WERI-Rb-1 (cell line): Measurements from ENCODE around the gene CNOT8.

Experiments
- DNase-seq: peaks from one replicate; pipeline ENCODE4 v3.0.0-alpha.2; 2020
- H3K27ac ChIP-seq: fragments of 250-450 bp; sonication (Bioruptor Pico); 2 replicates; pipeline ENCODE4 v1.5.1; 2020; ENCODE audit warnings: mild to moderate bottlenecking, moderate library complexity
- H3K27me3 ChIP-seq: fragments of 250-450 bp; sonication (Bioruptor Pico); 2 replicates; pipeline ENCODE4 v1.5.1; 2021; ENCODE audit warnings: mild to moderate bottlenecking, low read depth, moderate library complexity; ENCODE audit not compliant: insufficient read depth, severe bottlenecking
- H3K36me3 ChIP-seq: fragments of 250-450 bp; sonication (Bioruptor Pico); 2 replicates; pipeline ENCODE4 v1.5.1; 2020; ENCODE audit warnings: mild to moderate bottlenecking, moderate library complexity
- H3K4me3 ChIP-seq: 2 replicates; pipeline ENCODE4 v1.5.1; 2011; ENCODE audit warnings: low read depth, mild to moderate bottlenecking, control low read depth, low read length
- H3K9me3 ChIP-seq: fragments of 250-450 bp; sonication (Bioruptor Pico); 2 replicates; pipeline ENCODE4 v1.5.1; 2021; ENCODE audit warnings: mild to moderate bottlenecking, moderate library complexity; ENCODE audit not compliant: severe bottlenecking
- CTCF ChIP-seq: IDR thresholded peaks from 2 replicates; pipeline ENCODE4 v1.5.1; 2011; ENCODE audit warnings: low read depth, mild to moderate bottlenecking, control low read depth, inconsistent platforms, low read length

Gene CNOT8

GRCh38 chr5:154892369-154892771 is 33.9 kb downstream of the CNOT8 start:
- Histone ChIP-seq H3K36me3 (peaks cover 79% of the 10 kb centered on the region), H3K27ac (no peak overlapping the region), H3K27me3 (no peaks in the 10 kb centered on the region), H3K9me3 (no peaks in the 10 kb centered on the region), H3K4me3 (no peak overlapping the region)
- TF ChIP-seq CTCF, result no peak
- DNase-seq, result no peak

GRCh38 chr5:154893381-154893780 is 35.0 kb downstream of the CNOT8 start:
- Histone ChIP-seq H3K27me3 (no peaks in the 10 kb centered on the region), H3K4me3 (no peak overlapping the region), H3K36me3 (peaks cover 77% of the 10 kb centered on the region), H3K27ac (no peak overlapping the region), H3K9me3 (no peaks in the 10 kb centered on the region)
- TF ChIP-seq CTCF, result no peak
- no peak for DNase-seq

- Histone ChIP-seq H3K27me3 (no peaks in the 10 kb centered on the region), H3K4me3 (no peak overlapping the region), H3K9me3 (no peaks in the 10 kb centered on the region), H3K27ac (no peak overlapping the region), H3K36me3 (peaks cover 80% of the 10 kb centered on the region)
- TF ChIP-seq CTCF, result no peak
- DNase-seq, result no peak
Measured at GRCh38 chr5:154895606-154896561, 37.5 kb downstream of the CNOT8 start.

- H3K4me3 ChIP-seq, result no peak overlapping the region
- peaks cover 81% of the 10 kb centered on the region for H3K36me3 ChIP-seq
- H3K9me3 ChIP-seq, result no peaks in the 10 kb centered on the region
- no peaks in the 10 kb centered on the region for H3K27me3 ChIP-seq
- no peak for TF ChIP-seq CTCF
- DNase-seq, result no peak
- H3K27ac ChIP-seq, result no peak overlapping the region
Measured at GRCh38 chr5:154896562-154897165, 38.2 kb downstream of the CNOT8 start.

- Histone ChIP-seq H3K4me3 (no peak overlapping the region), H3K9me3 (no peaks in the 10 kb centered on the region), H3K27me3 (no peaks in the 10 kb centered on the region), H3K27ac (no peak overlapping the region), H3K36me3 (peaks cover 83% of the 10 kb centered on the region)
- no peak for DNase-seq
- no peak for TF ChIP-seq CTCF
Measured at GRCh38 chr5:154898210-154898609, 39.8 kb downstream of the CNOT8 start.
